Heart right ventricle (tissue), 16 donors: ENCODE results near the gene FAM222B. TPM values are rescaled to one million over a fixed set of nuclear protein-coding genes. Genes with fewer than 3 reads are reported as not detected.

Experiments used
- ATAC-seq, 8 donors: fragments of 200-7000 bp; cut with Tn5 transposase; one replicate each; pipeline ENCODE4 v1.9.1; 2020; ENCODE audit warnings: mild to moderate bottlenecking in 8 of 8, moderate library complexity in 8 of 8, moderate number of reproducible peaks in 1 of 8
- DNase-seq, 2 donors: peaks; one replicate each; pipeline ENCODE4 v3.0.0-alpha.2; 2020
- H3K27ac ChIP-seq, 10 donors: fragments of 200-600 bp; sonication (generic) in 2 of 10; one replicate each; pipeline versions ENCODE4 v1.5.0 to v1.8.0; 2020 to 2022; ENCODE audit warnings: mild to moderate bottlenecking in 3 of 10
- H3K27me3 ChIP-seq, 7 donors: fragments of 200-600 bp; one replicate each; pipeline ENCODE4 v1.8.0; 2021 to 2022; ENCODE audit warnings: mild to moderate bottlenecking in 2 of 7
- H3K36me3 ChIP-seq, 9 donors: fragments of 200-600 bp; sonication (generic) in 1 of 9; one replicate each; pipeline versions ENCODE4 v1.5.0 to v1.8.0; 2020 to 2022; ENCODE audit warnings: mild to moderate bottlenecking in 2 of 9
- H3K4me1 ChIP-seq, 9 donors: fragments of 200-600 bp; sonication (generic) in 1 of 9; one replicate each; pipeline versions ENCODE4 v1.5.0 to v1.8.0; 2020 to 2022; ENCODE audit warnings: mild to moderate bottlenecking in 4 of 9
- H3K4me3 ChIP-seq, 10 donors: fragments of 200-600 bp; sonication (generic) in 2 of 10; one replicate each; pipeline versions ENCODE4 v1.5.0 to v1.8.0; 2020 to 2022; ENCODE audit warnings: mild to moderate bottlenecking in 7 of 10, moderate library complexity in 2 of 10
- H3K9me3 ChIP-seq, 11 donors: fragments of 200-600 bp in 10 of 11; sonication (generic) in 2 of 11; one replicate each; pipeline versions ENCODE4 v1.5.0 to v1.8.0; 2013 to 2022; ENCODE audit warnings: mild to moderate bottlenecking in 2 of 11, control low read depth in 1 of 11, moderate library complexity in 1 of 11
- WGBS, 2 donors: extraction: QIAGEN DNeasy Blood & Tissue Kit; methylation state at CpG; one replicate each; pipeline ENCODE4 v1.1.7; 2013; ENCODE audit warnings: inconsistent platforms in 1 of 2; 5-methylcytosine and 5-hydroxymethylcytosine counted together
- intact Hi-C, 10 donors: fragments of 100-400 bp; cut with DNase I; formaldehyde crosslinking; loops; one replicate each; pipeline versions ENCODE4 v1.11.1 to v1.14.2; 2022
- polyA plus RNA-seq, 2 donors: library from polyadenylated mRNA; stranded (reverse); fragments of 200-250 nt; gene quantifications; one replicate each; pipeline ENCODE4 v1.2.3, GENCODE V29; 2013
- total RNA-seq, 10 donors: library from RNA; stranded (reverse); fragmentation: NEBNext Ultra II Directional in 3 of 10; extraction: Animal tissue kit (Norgen Biotek cat#: 25700) in 3 of 10; gene quantifications; one replicate each; pipeline versions ENCODE4 v1.2.1 to v1.2.4, GENCODE V29; 2021 to 2023
- TF ChIP-seq, protein P1 (sequence below), 9 donors: fragments of 200-600 bp; sonication (generic) in 2 of 9; IDR thresholded peaks; one replicate each; pipeline versions ENCODE4 v1.5.0 to v1.8.0; 2021 to 2022; ENCODE audit warnings: antibody characterized with exemption in 9 of 9, mild to moderate bottlenecking in 5 of 9, moderate library complexity in 1 of 9
- donor health status: Arrhythmogenic right ventricular cardiomyopathy.
- donor health status: ischemic (EF 13 %, LVEDD 7.1; RV severe dilation, severe dysfunction).
- donor health status: healthy with polysubstance abuse.
- donor health status: DM: no; HTN: yes; CAD: no.
- donor health status: DM: no; HTN: no; CAD: no.
- donor health status: ischemic (EF 25% LVEDD 6.9; RV normal size, moderate dysfunction).
- donor health status: ischemic (EF 25% LVEDD 5.7; RV mildly dilated, moderate dysfunction).
- donor health status: healthy.
- donor health status: DM: yes; HTN: yes; CAD: no.
- donor health status: Ischemic cardiomyopathy.
- donor health status: ischemic (EF 35%, LVEDD 5.7; RV mildly dilated, moderate dysfunction).
- donor health status: nonischemic (EF 11% LVEDD 7.7; RV severe dilation, severe dysfunction).
- donor health status: DM: yes; HTN: yes; CAD: no.
- donor health status: PGD.
- donor health status: ischemic (EF 29% LVEDD 5.4; RV normal size, mild dysfunction).
- donor health status: nonischemic (EF 23%, LVEDD 6.1; RV moderate dilation, normal function).

FAM222B gene
- total and polyA plus RNA-seq, 12 donors: 8.7 to 19.4 (median 15.3) TPM

DNA sequence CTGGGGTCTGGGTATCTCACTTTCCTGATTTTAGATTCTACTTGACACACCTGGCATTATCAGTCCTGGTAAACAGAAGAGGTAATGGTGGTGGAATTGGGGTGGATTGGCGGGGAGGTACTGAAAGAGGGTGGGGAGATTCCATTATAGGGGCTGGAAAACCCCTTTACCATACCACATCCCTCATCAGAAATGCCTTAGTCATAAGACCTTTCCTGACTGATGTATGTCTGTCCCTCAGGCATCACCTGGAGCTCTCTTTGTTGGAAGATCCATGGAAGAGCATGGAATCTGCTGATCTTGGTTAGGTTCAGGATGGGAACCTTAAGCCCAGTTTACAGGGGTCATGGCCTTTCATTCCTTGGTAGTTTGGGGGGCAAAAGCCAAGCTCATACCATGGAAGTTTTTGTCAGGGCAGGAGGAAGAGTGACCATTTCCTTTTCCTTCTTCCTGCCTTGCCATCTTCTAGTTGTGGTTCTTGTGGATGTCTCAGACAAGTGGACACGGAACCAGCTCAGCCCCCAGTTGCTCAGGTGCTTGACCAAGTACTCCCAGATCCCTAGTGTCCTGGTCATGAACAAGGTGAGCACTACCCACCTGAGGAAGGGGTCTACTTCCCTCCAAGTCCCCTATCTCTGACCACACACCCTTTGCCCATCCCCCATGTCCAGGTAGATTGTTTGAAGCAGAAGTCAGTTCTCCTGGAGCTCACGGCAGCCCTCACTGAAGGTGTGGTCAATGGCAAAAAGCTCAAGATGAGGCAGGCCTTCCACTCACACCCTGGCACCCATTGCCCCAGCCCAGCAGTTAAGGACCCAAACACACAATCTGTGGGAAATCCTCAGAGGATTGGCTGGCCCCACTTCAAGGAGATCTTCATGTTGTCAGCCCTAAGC is 15.6 kb upstream of the FAM222B start:
- intact Hi-C loops: loop anchor here in 4 of 10 donors (5.0 to 10.0 kb wide), 3 partner anchors 39 to 93 kb away; partner anchors contain the start of genes FLOT2 (in 2 of the 4) and DHRS13 (in 1 of the 4)
- Histone ChIP-seq H3K27ac (no peak overlapping the region), H3K4me1 (peaks cover 5 to 16% (median 12%) of the 10 kb centered on the region in 9 donors), H3K36me3 (peaks cover 0 to 62% (median 27%) of the 10 kb centered on the region in 9 donors), H3K9me3 (no peaks in the 10 kb centered on the region), H3K27me3 (no peaks in the 10 kb centered on the region), H3K4me3 (no peak overlapping the region)
- WGBS, 2 donors: 95 to 98% methylated on average over 3 of the region's 3 CpGs
- ATAC-seq (no peak), DNase-seq (no peak)
- TF ChIP-seq, protein P1, sequence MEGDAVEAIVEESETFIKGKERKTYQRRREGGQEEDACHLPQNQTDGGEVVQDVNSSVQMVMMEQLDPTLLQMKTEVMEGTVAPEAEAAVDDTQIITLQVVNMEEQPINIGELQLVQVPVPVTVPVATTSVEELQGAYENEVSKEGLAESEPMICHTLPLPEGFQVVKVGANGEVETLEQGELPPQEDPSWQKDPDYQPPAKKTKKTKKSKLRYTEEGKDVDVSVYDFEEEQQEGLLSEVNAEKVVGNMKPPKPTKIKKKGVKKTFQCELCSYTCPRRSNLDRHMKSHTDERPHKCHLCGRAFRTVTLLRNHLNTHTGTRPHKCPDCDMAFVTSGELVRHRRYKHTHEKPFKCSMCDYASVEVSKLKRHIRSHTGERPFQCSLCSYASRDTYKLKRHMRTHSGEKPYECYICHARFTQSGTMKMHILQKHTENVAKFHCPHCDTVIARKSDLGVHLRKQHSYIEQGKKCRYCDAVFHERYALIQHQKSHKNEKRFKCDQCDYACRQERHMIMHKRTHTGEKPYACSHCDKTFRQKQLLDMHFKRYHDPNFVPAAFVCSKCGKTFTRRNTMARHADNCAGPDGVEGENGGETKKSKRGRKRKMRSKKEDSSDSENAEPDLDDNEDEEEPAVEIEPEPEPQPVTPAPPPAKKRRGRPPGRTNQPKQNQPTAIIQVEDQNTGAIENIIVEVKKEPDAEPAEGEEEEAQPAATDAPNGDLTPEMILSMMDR (IDR thresholded peaks at IDR 0.05): no peak

DNA sequence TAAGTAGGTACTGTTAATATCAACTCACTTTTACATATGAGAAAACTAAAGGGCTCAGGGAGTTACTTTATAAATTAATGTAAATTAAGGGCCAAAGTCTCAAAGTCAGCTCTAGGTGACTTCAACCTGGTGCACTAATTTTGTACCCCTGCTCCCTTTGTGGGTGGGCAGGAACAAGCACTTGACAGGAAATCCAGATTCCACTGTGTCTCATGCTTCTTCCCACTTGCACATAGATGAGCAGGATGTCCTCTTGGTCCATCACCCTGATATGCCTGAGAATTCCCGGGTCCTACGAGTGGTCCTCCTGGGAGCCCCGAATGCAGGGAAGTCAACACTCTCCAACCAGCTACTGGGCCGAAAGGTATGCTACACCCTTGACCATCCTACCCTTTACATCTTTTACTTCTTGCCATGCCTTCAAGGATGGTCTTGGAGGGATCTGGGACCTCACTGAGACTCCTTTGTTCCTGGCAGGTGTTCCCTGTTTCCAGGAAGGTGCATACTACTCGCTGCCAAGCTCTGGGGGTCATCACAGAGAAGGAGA is 13.5 kb upstream of the FAM222B start:
- ATAC-seq (no peak), DNase-seq (no peak)
- Histone ChIP-seq H3K4me3 (peak overlapping the region in 1 of 10 donors; percentile 83), H3K27me3 (no peaks in the 10 kb centered on the region), H3K4me1 (peaks cover 5 to 16% (median 12%) of the 10 kb centered on the region in 9 donors), H3K27ac (no peak overlapping the region), H3K9me3 (no peaks in the 10 kb centered on the region), H3K36me3 (peaks cover 0 to 52% (median 27%) of the 10 kb centered on the region in 9 donors)
- intact Hi-C loops: loop anchor here in 4 of 10 donors (5.0 to 10.0 kb wide), 3 partner anchors 41 to 91 kb away; partner anchors contain the start of genes FLOT2 (in 2 of the 4) and DHRS13 (in 1 of the 4)
- TF ChIP-seq, protein P1 (IDR thresholded peaks at IDR 0.05): no peak
- WGBS, 2 donors: 91% methylated on average over 5 of the region's 5 CpGs

DNA sequence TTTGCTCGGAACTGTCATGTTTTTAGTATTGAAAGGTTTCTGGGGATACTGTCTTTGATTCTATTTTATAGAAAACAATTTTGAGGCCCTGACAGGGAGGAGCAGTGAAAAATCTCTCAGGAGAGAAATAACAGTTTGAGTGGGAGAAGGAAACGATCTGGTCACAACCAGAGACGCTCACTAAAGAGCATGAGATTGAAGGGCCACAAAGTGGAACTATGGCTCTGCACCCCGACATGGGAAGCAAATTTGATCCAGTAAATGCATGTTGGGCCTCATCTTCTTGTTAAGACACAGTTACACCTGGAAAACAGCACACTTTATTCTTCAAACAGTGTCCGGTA is 12.7 kb upstream of the FAM222B start:
- 17 to 20% methylated on average over 5 of the region's 5 CpGs for WGBS, 2 donors
- H3K27me3 ChIP-seq: no peaks in the 10 kb centered on the region
- H3K4me3 ChIP-seq: peak overlapping the region; percentile 68 to 98 (median 80)
- ATAC-seq (no peak), DNase-seq (no peak)
- H3K9me3 ChIP-seq: no peaks in the 10 kb centered on the region
- TF ChIP-seq, protein P1 (IDR thresholded peaks at IDR 0.05): no peak
- H3K4me1 ChIP-seq: peaks cover 5 to 16% (median 12%) of the 10 kb centered on the region in 9 donors
- intact Hi-C loops: loop anchor here in 4 of 10 donors (5.0 to 10.0 kb wide), 3 partner anchors 42 to 91 kb away; partner anchors contain the start of genes FLOT2 (in 2 of the 4) and DHRS13 (in 1 of the 4)
- H3K36me3 ChIP-seq: peaks cover 0 to 44% (median 21%) of the 10 kb centered on the region in 9 donors
- peak overlapping the region; percentile 44 to 87 (median 75) for H3K27ac ChIP-seq
